Thyroid gland (tissue), 4 donors: ENCODE measurements around the gene CPLX3. TPM values are rescaled to one million over a fixed set of nuclear protein-coding genes. Genes with fewer than 3 reads are reported as not detected.
"Not testable (repeated sequence)": the region's sequence is repeated elsewhere in the genome, so short reads cannot be mapped to it uniquely, and the experiment has no call there.

ENCODE experiments used
- DNase-seq, 2 donors: peaks; one replicate each; pipeline ENCODE4 v3.0.0-alpha.2; 2019
- H3K27ac ChIP-seq, 3 donors: fragments of 200-600 bp; sonication (generic); 1 replicate in 2 of 3; 2 replicates in 1 of 3; pipeline ENCODE4 v1.5.1; 2016 to 2019; ENCODE audit warnings: mild to moderate bottlenecking in 1 of 3, moderate library complexity in 1 of 3
- H3K27me3 ChIP-seq: fragments of 200-600 bp; sonication (generic); one replicate; pipeline ENCODE4 v1.5.1; 2019
- H3K36me3 ChIP-seq, 2 donors: fragments of 200-600 bp; sonication (generic); one replicate each; pipeline ENCODE4 v1.5.1; 2016 to 2019
- H3K4me1 ChIP-seq, 2 donors: fragments of 200-600 bp; sonication (generic); one replicate each; pipeline ENCODE4 v1.5.1; 2017 to 2019
- H3K4me3 ChIP-seq, 3 donors: fragments of 200-600 bp; sonication (generic); replicated peaks in 1 of 3; 1 replicate in 2 of 3; 2 replicates in 1 of 3; pipeline ENCODE4 v1.5.1; 2016; ENCODE audit warnings: mild to moderate bottlenecking in 1 of 3
- H3K9me3 ChIP-seq: fragments of 200-600 bp; sonication (generic); one replicate; pipeline ENCODE4 v1.5.1; 2017
- POLR2A ChIP-seq, 2 donors: fragments of 450-650 bp; IDR thresholded peaks; one replicate each; pipeline ENCODE4 v1.6.1; 2017; ENCODE audit warnings: antibody characterized with exemption in 2 of 2, mild to moderate bottlenecking in 2 of 2, moderate library complexity in 1 of 2
- WGBS, 2 donors: methylation state at CpG; one replicate each; pipeline ENCODE4 v1.1.5; 2017; 5-methylcytosine and 5-hydroxymethylcytosine counted together
- intact Hi-C: fragments of 100-400 bp; cut with DNase I; formaldehyde crosslinking; loops from one replicate; pipeline ENCODE4 v1.15.1; 2023
- total RNA-seq, 4 donors: library from RNA; depleted of rRNA; stranded (reverse); fragments of >200 nt; gene quantifications; one replicate each; pipeline ENCODE4 v1.2.3, GENCODE V29; 2016
- TF ChIP-seq, protein P1 (sequence below), 6 experiments: fragments of 200-600 bp in 3 of 6; fragments of 450-650 bp in 3 of 6; sonication (generic) in 3 of 6; IDR thresholded peaks; one replicate each; pipeline ENCODE4 v1.5.1; 2016 to 2019; ENCODE audit warnings: antibody characterized with exemption in 6 of 6, mild to moderate bottlenecking in 2 of 6, inconsistent platforms in 1 of 6, moderate library complexity in 1 of 6

Gene CPLX3
- total RNA-seq, 4 donors from 2014 or later, result not detected

- 28% methylated on average over 7 to 9 of the region's 13 CpGs for WGBS, 2 donors
- peak in 1 of 2 donors; percentile 28 for DNase-seq
- Histone ChIP-seq H3K27me3 (no peaks in the 10 kb centered on the region), H3K4me1 (peaks cover 51 to 63% of the 10 kb centered on the region in 2 donors), H3K27ac (peak overlapping the region in 2 of 3 donors; percentile 58 to 80), H3K4me3 (peak overlapping the region; percentile 62 to 87 (median 71)), H3K36me3 (no peaks in the 10 kb centered on the region), H3K9me3 (no peaks in the 10 kb centered on the region)
- intact Hi-C loops, result no loop called here
- TF ChIP-seq POLR2A (IDR thresholded peaks at IDR 0.05), result no peak
- TF ChIP-seq, protein P1, sequence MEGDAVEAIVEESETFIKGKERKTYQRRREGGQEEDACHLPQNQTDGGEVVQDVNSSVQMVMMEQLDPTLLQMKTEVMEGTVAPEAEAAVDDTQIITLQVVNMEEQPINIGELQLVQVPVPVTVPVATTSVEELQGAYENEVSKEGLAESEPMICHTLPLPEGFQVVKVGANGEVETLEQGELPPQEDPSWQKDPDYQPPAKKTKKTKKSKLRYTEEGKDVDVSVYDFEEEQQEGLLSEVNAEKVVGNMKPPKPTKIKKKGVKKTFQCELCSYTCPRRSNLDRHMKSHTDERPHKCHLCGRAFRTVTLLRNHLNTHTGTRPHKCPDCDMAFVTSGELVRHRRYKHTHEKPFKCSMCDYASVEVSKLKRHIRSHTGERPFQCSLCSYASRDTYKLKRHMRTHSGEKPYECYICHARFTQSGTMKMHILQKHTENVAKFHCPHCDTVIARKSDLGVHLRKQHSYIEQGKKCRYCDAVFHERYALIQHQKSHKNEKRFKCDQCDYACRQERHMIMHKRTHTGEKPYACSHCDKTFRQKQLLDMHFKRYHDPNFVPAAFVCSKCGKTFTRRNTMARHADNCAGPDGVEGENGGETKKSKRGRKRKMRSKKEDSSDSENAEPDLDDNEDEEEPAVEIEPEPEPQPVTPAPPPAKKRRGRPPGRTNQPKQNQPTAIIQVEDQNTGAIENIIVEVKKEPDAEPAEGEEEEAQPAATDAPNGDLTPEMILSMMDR (IDR thresholded peaks at IDR 0.05), result no peak
Observed at GRCh38 chr15:74783072-74783807, 43.2 kb upstream of the CPLX3 start.

DNA sequence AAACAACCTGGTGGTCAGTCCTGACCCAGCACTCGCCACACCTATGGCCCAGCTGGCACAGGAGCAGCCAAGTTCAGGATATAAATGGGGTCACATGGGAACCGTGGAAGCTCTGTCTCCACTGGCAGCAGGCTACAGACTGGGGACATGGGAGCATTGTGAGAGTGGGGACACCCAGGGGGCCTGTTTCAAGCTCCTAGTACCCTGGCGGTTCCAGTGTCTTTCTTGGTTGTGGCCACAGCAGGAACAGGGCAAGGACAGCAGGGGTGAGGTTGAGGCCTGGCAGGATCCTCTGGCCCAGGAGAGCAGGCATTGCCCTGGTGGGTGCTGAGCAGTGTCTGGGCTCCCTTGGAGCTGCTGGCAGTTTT lies 42.6 kb upstream of the CPLX3 start:
- Histone ChIP-seq H3K36me3 (no peaks in the 10 kb centered on the region), H3K4me1 (peaks cover 51 to 69% of the 10 kb centered on the region in 2 donors), H3K9me3 (no peaks in the 10 kb centered on the region), H3K27ac (peak overlapping the region in 2 of 3 donors; percentile 58 to 80), H3K27me3 (no peaks in the 10 kb centered on the region), H3K4me3 (peak overlapping the region in 1 of 3 donors; percentile 87)
- WGBS, 2 donors, result 57 to 59% methylated on average over 3 of the region's 3 CpGs
- TF ChIP-seq POLR2A (IDR thresholded peaks at IDR 0.05), result no peak
- TF ChIP-seq, protein P1 (IDR thresholded peaks at IDR 0.05), result no peak
- no peak for DNase-seq
- intact Hi-C loops, result no loop called here

DNA sequence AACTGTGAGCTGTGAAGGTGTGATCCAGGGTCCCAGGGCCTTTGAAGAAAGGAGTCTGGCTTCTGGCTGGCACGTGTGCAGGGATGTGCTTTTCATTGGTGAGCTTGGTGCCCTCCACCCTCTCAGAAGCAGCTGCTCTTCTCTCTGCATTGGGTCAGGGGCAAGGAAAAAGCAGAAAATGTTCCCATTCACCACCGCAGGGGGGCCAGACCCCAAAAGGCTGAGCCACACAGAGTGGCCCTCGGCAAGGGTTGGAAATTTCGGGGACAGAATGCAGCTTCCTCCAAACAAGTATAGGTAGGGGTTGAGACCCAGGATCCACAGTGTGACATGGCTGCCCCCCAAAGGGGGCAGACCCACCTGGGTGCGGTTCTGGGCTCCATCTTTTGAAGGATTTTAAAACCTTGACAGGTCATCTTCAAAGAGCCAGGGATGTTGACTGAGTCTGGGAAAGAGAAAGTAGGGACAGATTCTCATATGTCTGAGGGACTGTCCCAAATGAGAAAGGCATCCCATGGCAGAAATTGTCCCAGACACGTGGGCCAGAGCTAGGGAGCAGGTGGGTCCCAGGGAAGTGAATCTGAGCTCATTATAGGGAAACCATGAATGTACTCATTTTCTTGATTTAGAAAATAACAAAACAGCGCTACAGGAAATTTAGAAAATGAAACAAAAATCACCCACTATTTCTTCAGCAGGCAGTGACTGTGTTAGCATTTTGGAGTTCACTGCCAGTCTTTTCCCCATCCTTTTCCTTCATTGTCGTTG lies 41.8 kb upstream of the CPLX3 start:
- DNase-seq, result no peak
- Histone ChIP-seq H3K4me1 (peaks cover 56 to 77% of the 10 kb centered on the region in 2 donors), H3K27ac (peak overlapping the region in 1 of 3 donors; percentile 61), H3K36me3 (no peaks in the 10 kb centered on the region), H3K9me3 (no peaks in the 10 kb centered on the region), H3K27me3 (no peaks in the 10 kb centered on the region), H3K4me3 (no peak overlapping the region)
- TF ChIP-seq POLR2A (IDR thresholded peaks at IDR 0.05), result no peak
- TF ChIP-seq, protein P1 (IDR thresholded peaks at IDR 0.05), result no peak
- WGBS, 2 donors, result 75 to 79% methylated on average over 8 of the region's 8 CpGs
- intact Hi-C loops, result no loop called here

GRCh38 chr15:74785194-74786032 lies 41.0 kb upstream of the CPLX3 start:
- Histone ChIP-seq H3K4me3 (no peak overlapping the region), H3K4me1 (peaks cover 64 to 85% of the 10 kb centered on the region in 2 donors), H3K27ac (peak overlapping the region in 1 of 3 donors; percentile 61), H3K36me3 (no peaks in the 10 kb centered on the region), H3K9me3 (no peaks in the 10 kb centered on the region), H3K27me3 (no peaks in the 10 kb centered on the region)
- DNase-seq, result no peak
- no peak for TF ChIP-seq POLR2A (IDR thresholded peaks at IDR 0.05)
- TF ChIP-seq, protein P1 (IDR thresholded peaks at IDR 0.05), result no peak
- WGBS, 2 donors, result 78 to 83% methylated on average over 13 of the region's 13 CpGs
- intact Hi-C loops, result no loop called here

DNA sequence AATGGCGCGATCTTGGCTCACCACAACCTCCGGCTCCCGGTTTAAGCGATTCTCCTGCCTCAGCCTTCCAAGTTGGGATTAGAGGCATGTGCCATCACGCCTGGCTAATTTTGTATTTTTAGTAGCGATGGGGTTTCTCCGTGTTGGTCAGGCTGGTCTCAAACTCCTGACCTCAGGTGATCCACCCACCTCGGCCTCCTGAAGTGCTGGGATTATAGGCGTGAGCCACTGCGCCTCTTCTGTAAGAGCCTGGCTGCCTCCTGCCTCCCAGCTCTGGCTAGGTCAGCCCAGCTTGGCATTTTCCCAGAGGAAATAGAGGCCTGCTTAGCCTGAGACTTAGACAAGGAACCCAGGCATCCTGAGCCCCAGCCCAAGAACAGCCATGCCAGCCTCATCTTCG lies 40.3 kb upstream of the CPLX3 start:
- Histone ChIP-seq H3K4me1 (peaks cover 71 to 91% of the 10 kb centered on the region in 2 donors), H3K27ac (peak overlapping the region in 2 of 3 donors; percentile 17 to 51)
- H3K36me3 ChIP-seq, H3K4me3 ChIP-seq, intact Hi-C loops, H3K9me3 ChIP-seq, H3K27me3 ChIP-seq: not testable (repeated sequence)
- 54 to 57% methylated on average over 7 to 12 of the region's 12 CpGs for WGBS, 2 donors
- DNase-seq, result peak in 1 of 2 donors; percentile 35
